DLD1 (cell line): ENCODE measurements around the gene MMS19.
"Not testable (repeated sequence)": the region's sequence is repeated elsewhere in the genome, so short reads cannot be mapped to it uniquely, and the experiment has no call there.

ENCODE experiments used
- in situ Hi-C: cut with HindIII; loops from 2 replicates; pipeline ENCODE4 v1.10.0; 2017; ENCODE audit warnings: low sequenced_read_pairs

The MMS19 gene

GRCh38 chr10:97468781-97469180 lies 29.4 kb downstream of the MMS19 start:
- in situ Hi-C loops, result not testable (repeated sequence)

GRCh38 chr10:97468162-97468561 lies 30.1 kb downstream of the MMS19 start:
- in situ Hi-C loops, result no loop called here

- in situ Hi-C loops, result no loop called here
Measured at GRCh38 chr10:97466755-97467154, 31.5 kb downstream of the MMS19 start.

- in situ Hi-C loops, result no loop called here
Measured at GRCh38 chr10:97465982-97466381, 32.2 kb downstream of the MMS19 start.

DNA sequence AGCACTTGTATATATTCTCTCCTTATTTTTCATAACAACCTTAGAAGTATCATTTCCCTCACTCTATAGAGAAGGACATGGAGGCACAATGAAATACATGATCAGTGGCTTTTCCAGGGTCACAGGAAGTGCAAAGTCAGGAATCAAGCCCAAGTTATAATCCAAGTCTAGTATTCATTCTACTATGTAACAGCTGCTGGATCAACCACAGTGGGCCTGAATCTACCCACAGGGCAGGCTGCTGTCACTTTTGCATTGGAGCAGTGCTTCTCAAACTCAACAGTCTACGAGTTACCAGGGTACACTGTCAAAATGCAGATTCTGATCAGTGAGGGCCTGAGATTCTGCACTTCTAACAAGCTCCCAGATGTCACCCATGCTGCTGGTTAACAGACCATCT lies 34.0 kb downstream of the MMS19 start:
- in situ Hi-C loops, result no loop called here

DNA sequence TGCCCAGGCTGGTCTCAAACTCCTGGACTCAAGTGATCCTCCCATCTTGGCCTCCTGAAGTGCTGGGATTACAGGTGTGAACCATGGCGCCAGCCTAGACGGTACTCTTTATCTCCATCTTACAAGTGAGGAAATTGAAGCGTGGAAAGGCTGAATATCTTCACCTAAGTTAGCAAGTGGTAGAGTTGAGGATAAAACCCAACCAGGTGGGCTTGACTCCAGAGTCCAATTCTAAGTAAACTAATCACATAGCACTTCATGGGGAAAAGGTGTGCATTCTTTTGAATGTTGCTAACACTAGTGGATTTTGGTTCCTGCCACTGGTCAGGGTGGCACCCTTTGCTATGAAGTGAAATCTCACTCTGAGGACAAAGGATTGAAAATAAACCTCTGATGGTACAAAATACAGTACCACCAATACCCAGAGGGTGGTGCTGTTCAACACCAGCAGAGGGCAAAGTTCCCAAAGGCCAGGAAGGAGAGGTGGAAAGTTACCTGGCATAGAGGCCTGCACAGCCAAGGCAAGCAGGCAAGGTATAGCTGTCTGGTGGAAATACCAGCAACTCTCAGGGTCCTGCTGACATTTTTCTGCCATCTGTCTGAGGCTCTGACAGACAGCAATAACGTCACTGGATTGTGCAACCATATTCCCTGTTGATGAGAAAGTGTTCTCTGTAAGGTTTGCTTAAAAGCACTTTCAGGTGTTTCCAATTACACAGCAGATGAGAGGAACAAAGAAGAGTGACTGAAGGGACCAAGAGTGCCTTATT lies 34.7 kb downstream of the MMS19 start:
- in situ Hi-C loops, result no loop called here

DNA sequence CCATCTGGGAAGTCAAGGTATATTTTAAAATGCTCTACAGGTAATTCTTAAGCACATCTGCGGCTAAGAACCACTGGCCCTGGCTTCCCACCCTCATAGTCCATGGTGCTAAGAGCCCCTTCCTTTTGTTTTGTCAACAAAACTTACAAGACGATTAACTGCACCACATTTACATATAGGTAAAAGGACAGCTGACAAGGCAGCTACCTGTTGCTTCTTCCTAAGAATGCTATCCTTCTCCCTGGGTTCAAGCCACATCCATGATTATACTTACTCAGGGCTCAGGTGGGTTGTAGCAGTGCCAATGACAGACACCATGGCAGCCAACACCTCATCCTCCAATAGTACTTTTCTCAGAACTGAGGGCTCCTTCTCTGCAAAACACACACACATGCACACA lies 35.9 kb downstream of the MMS19 start:
- in situ Hi-C loops, result no loop called here

- in situ Hi-C loops, result no loop called here
Measured at GRCh38 chr10:97459933-97460332, 38.3 kb downstream of the MMS19 start.

- in situ Hi-C loops, result no loop called here
Measured at GRCh38 chr10:97459111-97459510, 39.1 kb downstream of the MMS19 start.

- in situ Hi-C loops, result no loop called here
Measured at GRCh38 chr10:97456686-97457065, 41.5 kb downstream of the MMS19 start.

GRCh38 chr10:97456034-97456685 lies 42.1 kb downstream of the MMS19 start:
- in situ Hi-C loops, result no loop called here

DNA sequence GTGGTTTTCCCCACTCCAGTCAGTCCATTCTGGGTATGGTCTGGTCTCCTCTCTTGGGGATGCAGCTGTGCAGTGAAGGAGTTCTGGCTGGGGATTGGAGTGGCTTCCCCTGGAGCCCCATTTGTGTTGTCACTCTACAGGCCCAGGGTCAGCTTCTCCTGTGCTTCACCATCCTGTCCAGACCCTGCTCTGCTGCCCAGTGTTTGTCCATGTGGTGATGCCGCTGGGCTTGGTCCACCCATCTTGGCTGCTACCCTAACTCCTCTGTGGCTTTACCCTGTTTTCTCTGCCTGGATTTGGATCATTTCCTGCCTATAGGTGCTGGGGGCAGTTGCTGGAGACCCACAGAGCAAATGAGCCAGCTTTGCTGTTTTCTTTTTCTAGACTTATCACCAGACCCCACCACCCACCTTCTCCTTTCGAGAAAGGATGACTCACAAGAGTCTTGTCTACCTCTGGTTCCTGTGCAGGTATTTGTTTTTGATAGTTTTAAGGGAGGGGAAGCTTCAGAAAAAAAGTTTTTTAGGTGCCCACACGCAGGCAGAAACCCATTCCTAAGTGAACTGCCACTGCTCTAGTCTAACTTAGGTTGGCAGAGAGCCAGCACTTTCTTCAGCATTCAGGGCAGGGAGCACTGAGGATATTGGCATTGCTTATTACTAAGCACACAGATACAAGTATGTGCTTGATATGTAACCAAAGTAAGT lies 43.7 kb downstream of the MMS19 start:
- in situ Hi-C loops, result no loop called here

DNA sequence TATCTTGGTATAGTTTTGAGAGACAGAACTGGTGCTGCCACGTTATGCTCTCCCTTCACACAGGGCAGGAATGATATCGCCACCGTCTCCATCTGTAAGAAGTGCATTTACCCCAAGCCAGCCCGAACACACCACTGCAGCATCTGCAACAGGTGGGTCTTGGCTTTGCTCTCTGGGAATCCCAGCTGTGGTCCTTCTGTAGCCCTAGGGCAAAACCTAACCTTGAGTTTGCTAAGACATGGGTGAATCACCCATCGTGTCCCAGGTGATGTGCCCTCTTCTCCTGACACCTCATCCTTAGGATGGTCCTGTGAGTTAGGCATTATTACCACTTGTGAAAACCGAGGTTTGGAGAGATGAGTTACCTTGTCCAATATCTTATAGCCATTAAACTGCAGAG lies 45.9 kb downstream of the MMS19 start:
- in situ Hi-C loops, result no loop called here

DNA sequence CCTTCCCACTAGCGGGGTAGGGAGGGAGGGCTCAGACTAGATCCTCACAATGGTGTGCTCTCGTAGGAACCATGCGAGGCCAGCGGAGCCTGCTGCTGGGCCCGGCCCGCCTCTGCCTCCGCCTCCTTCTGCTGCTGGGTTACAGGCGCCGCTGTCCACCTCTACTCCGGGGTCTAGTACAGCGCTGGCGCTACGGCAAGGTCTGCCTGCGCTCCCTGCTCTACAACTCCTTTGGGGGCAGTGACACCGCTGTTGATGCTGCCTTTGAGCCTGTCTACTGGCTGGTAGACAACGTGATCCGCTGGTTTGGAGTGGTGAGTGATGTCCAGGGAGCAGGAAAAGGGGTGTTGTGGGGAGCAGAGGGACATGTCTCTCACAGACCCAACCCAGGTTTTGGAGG lies 46.6 kb downstream of the MMS19 start:
- in situ Hi-C loops, result no loop called here

- in situ Hi-C loops, result no loop called here
Measured at GRCh38 chr10:97450828-97451227, 47.4 kb downstream of the MMS19 start.

DNA sequence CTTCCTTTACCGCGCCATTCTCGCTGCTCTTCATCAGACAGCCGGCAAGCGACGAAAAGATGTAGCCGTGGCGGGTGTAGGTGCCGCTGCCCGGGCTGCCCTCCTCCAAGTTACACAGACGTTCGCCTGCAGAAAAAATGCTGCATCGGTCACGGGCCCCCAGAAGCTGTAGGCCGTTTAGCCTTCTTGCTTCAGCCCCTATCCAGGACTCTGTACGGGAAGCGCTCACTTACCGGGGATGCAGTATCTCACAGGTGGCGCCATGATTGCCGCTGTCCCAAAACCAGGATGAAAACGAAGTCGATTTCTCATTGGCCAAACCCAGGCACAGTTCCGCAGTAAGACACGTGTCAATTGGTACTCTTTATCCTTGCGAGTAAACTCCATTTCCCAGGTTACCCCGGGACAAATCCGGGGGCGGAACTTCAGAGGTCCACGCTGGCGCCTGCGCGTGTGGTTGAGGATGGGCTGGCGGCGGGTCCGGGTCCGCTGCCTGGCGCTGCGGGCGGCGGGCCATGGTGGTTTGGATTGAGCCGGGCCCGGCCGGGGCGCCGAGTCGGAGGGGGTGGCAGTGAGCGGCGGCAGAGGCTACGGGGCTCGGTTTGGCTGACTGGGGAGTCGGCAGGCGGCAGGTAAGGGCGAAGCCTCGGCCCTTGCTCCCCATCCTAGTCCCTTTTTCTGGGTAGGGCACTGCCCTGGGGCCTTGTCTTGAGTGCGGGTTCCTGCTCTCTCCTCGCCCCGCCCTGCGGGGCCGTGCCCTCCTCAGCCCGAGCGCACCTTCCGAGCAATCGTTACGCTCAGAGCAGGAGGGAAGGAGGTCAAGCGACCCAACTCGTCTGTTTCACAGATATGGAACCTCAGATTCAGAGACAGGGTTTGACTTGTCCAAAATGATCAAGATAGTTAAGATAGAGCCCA lies 52.2 kb downstream of the MMS19 start, which contains the start of the genes EXOSC1 and ZDHHC16:
Gene EXOSC1 (minus strand): TSS at position 285 of the 918 bp plus-strand sequence. CDS start 21 bp downstream, at position 264.
Gene ZDHHC16 (plus strand): TSS at position 454 of the 918 bp plus-strand sequence. CDS start 5,501 bp downstream, outside the sequence.
- in situ Hi-C loops, result no loop called here

GRCh38 chr10:97445357-97445721 lies 52.9 kb downstream of the MMS19 start:
- in situ Hi-C loops, result no loop called here

DNA sequence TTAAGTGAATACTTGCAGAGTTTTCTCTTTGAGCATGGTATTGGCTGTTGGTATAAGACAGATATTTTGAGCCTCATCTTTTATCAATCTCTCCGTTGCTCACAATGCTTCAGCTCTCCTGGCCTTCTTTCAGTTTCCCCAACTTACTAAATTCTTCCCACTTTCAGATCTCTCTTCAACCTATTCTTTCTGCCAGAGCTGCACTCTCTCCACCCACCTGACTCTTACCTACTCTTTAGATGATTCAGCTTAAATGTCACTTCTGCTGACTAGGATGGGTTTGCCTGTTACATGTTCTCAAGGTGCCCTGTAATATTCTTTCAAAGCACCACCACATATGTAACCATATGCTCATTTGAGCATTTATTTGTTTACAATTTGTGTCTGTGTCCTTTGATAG lies 54.0 kb downstream of the MMS19 start:
- in situ Hi-C loops, result no loop called here

GRCh38 chr10:97442277-97442676 lies 55.9 kb downstream of the MMS19 start:
- in situ Hi-C loops, result no loop called here

GRCh38 chr10:97435211-97435610 lies 63.0 kb downstream of the MMS19 start:
- in situ Hi-C loops, result no loop called here

GRCh38 chr10:97434557-97434956 lies 63.7 kb downstream of the MMS19 start:
- in situ Hi-C loops, result no loop called here
